Activated CD4-positive, alpha-beta T cell treated with anti-CD3 and anti-CD28 coated beads, Interleukin-10, Interleukin-2, amounts not matched to agents 100 ng/mL and 50 ng/mL, durations not matched to agents 16 hours and 8 hours (primary cell): ENCODE measurements around the gene RHBG.

Experiments used
- DNase-seq: peaks from one replicate; pipeline ENCODE4 v3.0.0-alpha.2; 2020

Gene RHBG

DNA sequence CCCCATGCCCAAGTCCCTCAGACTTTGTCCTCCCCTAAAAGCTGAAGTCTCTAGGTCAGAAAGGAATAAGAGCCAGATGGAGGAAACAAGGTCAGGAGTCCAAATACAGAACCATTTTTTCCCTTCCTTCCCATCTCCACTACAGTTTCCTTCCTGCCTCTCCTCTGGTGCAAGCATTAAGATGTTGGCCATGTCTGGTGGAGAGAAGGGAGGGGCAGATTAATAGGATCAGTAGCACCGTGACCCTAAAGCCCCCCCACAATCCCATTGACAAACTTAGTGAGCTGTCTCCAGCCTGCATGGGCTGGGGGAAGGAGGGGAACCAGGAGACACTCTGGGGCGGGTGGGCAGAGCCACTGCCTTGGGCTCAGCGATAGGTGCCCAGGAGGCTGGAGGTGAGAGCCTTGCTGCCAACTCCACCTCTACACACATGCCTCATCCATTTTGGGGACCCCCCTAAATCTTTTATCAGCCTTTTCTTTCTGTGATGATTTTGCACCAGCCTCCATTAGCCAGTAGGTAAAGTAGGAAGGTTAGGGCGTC lies 59.8 kb downstream of the RHBG start:
- DNase-seq = no peak

GRCh38 chr1:156429313-156430060 lies 60.5 kb downstream of the RHBG start:
- DNase-seq = no peak

GRCh38 chr1:156430303-156430702 lies 61.3 kb downstream of the RHBG start:
- no peak for DNase-seq

- DNase-seq = no peak
Observed at GRCh38 chr1:156430866-156431265, 61.9 kb downstream of the RHBG start.

DNA sequence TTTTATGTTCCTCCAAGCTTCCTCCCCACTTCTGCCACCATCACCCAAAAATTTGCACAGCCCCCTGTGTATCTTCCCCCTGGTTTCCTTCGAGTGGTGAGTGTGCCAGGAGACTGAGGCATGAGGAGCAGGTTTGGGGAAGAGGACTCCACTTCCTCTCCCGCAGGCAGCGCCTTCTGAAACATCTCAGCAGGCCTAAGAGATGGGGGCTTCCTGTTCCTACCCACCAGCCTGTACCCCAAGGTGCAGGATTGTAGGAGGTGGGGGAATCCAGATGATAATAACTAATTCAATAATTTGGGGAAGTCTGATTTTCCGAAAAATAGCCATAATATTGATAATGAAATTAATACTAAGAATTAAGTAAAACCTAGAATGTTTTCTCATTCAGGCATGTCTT lies 62.4 kb downstream of the RHBG start:
- no peak for DNase-seq

DNA sequence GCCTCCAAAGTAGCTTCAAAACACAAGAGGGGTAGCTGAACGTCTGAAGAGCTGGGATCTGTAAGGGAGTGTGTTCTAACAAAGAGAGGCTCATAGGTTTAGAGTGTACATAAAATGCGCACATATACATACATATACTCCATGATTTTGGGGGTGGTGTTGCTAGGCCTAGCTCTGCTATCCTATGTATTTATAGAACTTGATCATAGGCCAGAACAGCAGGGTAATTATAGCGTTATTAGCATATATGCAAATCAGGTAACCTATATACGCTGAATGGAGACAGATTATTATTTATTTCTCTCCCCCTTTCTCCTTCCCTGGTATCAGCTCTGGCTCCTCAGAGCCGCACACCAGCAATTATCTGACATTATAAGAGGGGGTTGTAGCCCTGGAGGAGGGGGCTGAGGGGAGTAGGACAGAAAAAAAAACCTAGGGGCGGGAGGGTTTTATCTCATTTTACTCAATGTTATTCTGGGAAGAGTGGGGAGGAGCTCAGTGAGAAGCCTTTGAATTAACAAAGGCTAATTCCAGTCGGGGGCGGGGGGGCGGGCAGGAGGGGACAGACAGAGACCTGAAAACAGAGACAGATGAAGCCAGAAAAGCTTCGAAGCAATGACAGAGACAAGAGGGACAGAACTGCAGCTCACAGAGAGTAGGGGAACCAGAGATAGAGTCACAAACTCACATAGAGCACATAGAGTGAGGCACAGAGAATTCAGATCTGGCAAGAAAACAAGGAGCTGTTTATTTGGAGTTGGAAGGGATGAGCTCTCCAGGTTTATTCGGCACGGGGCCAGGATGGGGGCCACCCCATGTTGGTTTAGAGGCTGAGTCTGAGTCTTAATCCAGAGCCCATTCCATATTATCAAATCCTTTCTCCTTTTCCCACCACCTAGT lies 63.0 kb downstream of the RHBG start:
- DNase-seq = no peak

DNA sequence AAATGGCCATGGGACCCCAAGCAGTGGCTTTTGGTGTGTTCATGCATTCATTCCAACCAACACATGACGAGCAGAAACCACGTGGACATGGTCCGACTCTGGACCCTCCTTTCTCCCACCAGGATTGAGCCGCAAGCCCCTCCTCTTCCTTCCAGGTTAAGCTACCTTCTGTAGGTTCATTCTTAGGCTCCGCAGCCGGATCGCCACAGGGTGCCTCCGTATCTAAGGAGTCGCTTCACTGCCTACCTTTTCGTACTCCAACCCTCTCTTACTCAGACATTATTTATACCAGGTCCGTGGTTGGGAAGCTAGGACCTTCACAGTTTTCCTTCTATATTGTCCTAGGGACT lies 63.6 kb downstream of the RHBG start:
- no peak for DNase-seq

DNA sequence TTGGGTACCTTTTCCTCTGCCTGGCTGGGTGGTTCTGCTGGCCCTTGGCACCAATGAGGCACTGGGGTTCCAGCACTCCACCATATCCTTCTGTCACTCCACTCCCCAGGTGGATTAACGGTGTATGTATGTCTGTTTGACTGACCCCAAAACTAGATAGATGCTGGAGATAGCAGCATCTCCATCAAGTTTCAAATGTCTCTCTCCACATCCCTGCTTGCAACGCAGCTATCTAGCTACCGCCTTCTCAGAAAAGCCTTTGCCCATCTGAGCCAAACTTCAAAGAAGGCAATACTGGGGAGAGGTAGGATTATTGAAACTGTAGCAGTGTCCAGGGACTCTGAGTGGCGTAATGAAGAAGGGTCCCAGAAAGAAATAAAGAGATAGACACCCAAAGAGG lies 64.0 kb downstream of the RHBG start:
- no peak for DNase-seq

GRCh38 chr1:156433602-156434001 lies 64.6 kb downstream of the RHBG start:
- no peak for DNase-seq
